CD4-positive, alpha-beta T cell treated with Interferon gamma for 1 hour (primary cell): ENCODE data around the gene KIF9.
"Not testable (repeated sequence)": the region's sequence is repeated elsewhere in the genome, so short reads cannot be mapped to it uniquely, and the experiment has no call there.

Source experiments
- DNase-seq: peaks from one replicate; pipeline ENCODE4 v3.0.0-alpha.2; 2020

The KIF9 gene

GRCh38 chr3:47250309-47251060 lies 32.1 kb downstream of the KIF9 start:
- peak; percentile 3 for DNase-seq

GRCh38 chr3:47247131-47248064 lies 35.2 kb downstream of the KIF9 start:
- no peak for DNase-seq

DNA sequence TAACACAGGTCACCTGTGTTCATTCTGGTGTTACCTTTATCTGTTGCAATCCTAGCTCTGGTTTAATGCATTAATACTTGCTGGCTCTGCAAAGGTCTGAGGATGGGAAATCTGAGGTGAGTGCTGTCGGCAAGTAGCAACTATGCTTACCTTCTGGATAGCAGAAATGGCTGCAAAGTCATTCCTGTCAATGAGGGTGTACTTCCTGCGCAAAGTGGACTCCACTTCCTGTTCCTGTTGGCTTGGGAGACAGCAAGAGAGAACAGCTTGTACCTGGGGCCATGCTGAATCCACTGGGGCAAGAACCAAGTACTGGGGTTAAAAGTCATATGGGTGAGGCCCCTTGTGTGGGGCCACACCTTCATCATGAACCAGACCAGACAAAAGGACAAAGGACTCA lies 37.3 kb downstream of the KIF9 start:
- no peak for DNase-seq

DNA sequence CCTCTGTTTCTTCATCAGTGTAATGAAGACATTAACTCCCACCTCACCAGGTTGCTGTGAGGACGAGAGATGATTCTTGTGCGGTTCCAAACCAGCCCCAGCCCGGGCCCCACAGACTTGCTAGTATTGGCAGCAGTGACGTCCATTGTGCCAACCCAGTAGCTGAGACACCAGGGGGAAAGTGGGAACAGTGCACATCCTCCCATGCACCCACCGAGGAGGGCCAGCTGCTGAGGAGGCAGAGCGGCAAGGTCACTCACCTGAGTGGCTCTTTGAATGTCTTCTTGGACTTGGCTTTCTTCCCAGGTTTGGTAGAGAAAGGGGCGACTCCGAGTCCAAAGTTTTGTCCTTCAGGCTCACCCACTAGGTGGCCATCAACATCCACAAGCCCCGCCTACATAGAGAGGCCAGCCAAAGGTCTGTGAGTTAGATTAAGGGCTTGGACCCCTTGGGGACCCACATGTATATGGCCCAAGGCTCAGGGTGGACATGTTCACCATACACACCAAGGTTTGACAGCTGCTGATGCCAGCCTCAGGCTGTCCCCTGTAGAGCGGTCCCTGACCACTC lies 38.0 kb downstream of the KIF9 start:
- DNase-seq, result no peak

DNA sequence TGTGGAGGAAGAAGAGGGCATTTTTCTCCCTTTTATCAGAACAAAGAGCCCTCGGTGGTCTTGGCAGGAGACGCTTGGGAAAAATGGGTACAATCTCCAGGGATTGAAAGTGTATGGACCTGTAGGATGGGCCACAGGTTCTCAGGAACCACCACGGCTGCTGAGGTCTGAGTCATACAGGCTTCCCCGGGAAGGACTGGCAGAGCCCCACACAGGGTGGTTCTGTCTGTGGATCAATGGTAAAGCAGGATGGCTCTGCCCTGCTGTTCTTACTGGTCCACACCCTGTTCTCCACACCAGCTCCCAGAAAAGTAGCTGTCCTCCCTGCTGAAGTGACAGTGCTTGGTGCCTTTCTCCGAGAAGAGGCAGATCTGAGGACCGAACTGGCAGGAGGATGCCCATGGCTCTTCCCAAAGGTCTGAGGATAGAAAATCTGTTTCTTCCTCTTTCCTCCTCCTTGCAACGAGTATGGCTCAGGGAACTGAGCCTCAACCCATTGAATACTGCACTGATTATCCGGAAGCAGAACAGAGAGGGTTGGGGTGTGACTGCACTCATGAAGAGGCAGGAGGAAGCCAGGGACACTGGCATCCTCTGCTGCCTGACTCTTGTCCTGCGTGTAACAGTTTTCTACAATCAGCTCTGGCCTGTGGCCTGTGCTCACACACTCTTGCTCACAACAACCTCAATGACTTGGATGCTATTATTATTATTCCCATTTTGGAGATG lies 39.0 kb downstream of the KIF9 start:
- no peak for DNase-seq

- DNase-seq, result no peak
Measured at GRCh38 chr3:47239929-47240328, 42.7 kb downstream of the KIF9 start.

GRCh38 chr3:47238017-47238416 lies 44.6 kb downstream of the KIF9 start:
- no peak for DNase-seq

- DNase-seq, result no peak
Measured at GRCh38 chr3:47228088-47228487, 54.5 kb downstream of the KIF9 start.

DNA sequence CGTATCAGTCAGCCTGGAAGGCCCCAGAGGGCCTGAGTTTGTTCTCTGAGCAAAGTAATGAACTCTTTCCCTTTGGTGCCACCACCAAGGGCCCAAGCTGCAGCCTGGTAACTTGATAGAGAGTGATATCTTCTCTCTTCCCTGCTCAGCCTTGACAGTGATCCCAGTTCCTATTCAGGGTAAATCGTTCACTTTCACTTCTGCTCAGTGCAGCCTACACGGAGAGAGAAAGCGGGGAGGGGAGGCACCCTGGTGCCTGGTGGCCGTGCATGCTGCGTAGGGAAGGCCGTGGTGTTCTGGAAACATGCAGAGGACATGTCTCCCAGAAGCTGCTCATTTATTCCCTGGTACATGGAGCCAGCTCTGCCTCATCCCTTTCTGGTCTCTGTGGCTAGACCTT lies 54.9 kb downstream of the KIF9 start:
- no peak for DNase-seq

GRCh38 chr3:47225310-47225906 lies 57.2 kb downstream of the KIF9 start:
- DNase-seq, result peak; percentile 5

GRCh38 chr3:47223755-47224154 lies 58.8 kb downstream of the KIF9 start:
- no peak for DNase-seq

DNA sequence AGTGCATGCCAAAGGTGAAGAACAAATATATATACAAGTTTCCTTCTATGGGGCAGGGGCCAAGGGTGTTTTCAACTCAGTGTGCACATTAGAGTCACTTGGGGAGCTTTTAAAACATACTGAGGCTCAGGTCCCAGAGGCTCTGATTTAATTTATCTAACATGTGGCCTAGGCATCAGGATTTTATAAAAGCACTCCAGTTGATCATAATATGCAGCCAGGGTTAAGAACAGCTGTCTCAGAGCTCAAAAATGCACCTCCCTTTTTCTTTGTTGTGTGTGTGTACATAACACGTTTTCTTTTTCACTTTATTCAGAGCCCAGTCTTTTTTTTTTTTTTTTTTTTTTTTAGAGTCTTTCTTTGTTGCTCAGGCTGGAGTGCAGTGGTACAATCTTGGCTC lies 60.8 kb downstream of the KIF9 start:
- DNase-seq, result no peak

DNA sequence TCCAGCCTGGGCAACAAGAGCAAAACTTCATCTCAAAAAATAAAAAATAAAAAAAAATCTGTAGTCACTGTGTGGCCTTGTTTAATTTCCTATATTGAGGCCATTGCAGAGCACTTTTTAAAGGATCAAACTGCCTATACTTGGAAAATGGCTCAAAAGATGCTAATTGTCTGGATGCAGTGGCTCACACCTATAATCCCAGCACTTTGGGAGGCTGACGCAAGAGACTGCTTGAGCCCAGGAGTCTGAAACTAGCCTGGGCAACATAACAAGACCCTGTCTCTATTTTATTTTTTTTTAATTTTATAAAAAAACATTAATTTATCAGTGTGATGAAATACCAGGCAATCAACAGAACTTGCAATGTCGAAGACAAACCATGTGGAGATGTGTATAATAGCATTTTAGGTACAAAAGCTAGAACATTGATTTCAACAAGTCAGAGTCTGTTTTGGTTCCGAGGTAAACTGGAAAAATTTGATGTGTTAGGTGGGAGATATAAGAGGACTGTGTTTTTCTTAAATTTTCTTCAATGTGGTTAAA lies 71.7 kb downstream of the KIF9 start:
- DNase-seq, result no peak

DNA sequence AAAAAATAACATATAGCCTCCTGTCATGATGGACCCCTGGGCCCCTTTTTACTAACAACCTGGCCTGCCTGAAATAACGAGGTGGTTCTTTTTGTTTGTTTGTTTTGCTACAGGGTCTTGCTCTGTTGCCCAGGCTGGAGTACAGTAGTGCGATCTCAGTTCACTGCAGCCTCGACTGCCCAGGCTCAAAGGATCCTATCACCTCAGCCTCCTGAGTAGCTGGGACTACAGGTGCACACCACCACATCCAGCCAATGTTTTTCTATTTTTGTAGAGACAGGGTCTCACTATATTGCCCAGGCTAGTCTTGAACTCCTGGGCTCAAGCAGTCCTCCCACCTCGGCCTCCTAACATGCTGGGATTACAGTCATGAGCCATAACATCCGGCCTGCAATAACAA lies 76.6 kb downstream of the KIF9 start:
- DNase-seq, result not testable (repeated sequence)

GRCh38 chr3:47204875-47205274 lies 77.7 kb downstream of the KIF9 start:
- no peak for DNase-seq

GRCh38 chr3:47202542-47202941 lies 80.1 kb downstream of the KIF9 start:
- no peak for DNase-seq

GRCh38 chr3:47197287-47197686 lies 85.3 kb downstream of the KIF9 start:
- DNase-seq, result no peak

DNA sequence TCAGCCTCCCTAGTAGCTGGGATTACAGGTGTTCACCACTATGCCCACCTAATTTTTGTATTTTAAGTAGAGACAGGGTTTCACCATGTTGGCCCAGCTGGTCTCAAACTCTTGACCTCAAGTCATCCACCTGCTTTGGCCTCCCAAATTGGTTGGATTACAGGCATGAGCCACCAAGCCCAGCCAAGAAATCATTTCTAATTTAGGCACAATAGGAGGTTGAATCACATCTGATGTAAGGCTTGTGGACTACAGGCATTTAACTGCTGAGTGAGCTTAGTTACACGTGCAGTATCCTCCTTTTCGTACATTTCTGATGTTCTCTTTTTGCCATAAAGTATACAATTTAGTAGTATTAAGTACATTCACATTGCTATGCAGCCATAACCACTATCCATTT lies 87.6 kb downstream of the KIF9 start:
- DNase-seq, result no peak

- no peak for DNase-seq
Measured at GRCh38 chr3:47193871-47194859, 88.4 kb downstream of the KIF9 start.

- DNase-seq, result no peak
Measured at GRCh38 chr3:47186285-47186684, 96.3 kb downstream of the KIF9 start.

- not testable (repeated sequence) for DNase-seq
Measured at GRCh38 chr3:47181685-47182084, 100.9 kb downstream of the KIF9 start.
